HG02938 (cell line): ENCODE measurements around the gene MTO1.
A peak's percentile ranks its signal among the peaks of the same experiment; 100 is the strongest.
"Not testable (repeated sequence)": the region's sequence is repeated elsewhere in the genome, so short reads cannot be mapped to it uniquely, and the experiment has no call there.

Experiments used
- ATAC-seq: cut with Tn5 transposase; IDR thresholded peaks from one replicate; pipeline ENCODE4 v1.9.1; 2021; ENCODE audit warnings: mild to moderate bottlenecking, moderate library complexity; ENCODE audit not compliant: unreplicated experiment

MTO1 gene, protein sequence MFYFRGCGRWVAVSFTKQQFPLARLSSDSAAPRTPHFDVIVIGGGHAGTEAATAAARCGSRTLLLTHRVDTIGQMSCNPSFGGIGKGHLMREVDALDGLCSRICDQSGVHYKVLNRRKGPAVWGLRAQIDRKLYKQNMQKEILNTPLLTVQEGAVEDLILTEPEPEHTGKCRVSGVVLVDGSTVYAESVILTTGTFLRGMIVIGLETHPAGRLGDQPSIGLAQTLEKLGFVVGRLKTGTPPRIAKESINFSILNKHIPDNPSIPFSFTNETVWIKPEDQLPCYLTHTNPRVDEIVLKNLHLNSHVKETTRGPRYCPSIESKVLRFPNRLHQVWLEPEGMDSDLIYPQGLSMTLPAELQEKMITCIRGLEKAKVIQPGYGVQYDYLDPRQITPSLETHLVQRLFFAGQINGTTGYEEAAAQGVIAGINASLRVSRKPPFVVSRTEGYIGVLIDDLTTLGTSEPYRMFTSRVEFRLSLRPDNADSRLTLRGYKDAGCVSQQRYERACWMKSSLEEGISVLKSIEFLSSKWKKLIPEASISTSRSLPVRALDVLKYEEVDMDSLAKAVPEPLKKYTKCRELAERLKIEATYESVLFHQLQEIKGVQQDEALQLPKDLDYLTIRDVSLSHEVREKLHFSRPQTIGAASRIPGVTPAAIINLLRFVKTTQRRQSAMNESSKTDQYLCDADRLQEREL

DNA sequence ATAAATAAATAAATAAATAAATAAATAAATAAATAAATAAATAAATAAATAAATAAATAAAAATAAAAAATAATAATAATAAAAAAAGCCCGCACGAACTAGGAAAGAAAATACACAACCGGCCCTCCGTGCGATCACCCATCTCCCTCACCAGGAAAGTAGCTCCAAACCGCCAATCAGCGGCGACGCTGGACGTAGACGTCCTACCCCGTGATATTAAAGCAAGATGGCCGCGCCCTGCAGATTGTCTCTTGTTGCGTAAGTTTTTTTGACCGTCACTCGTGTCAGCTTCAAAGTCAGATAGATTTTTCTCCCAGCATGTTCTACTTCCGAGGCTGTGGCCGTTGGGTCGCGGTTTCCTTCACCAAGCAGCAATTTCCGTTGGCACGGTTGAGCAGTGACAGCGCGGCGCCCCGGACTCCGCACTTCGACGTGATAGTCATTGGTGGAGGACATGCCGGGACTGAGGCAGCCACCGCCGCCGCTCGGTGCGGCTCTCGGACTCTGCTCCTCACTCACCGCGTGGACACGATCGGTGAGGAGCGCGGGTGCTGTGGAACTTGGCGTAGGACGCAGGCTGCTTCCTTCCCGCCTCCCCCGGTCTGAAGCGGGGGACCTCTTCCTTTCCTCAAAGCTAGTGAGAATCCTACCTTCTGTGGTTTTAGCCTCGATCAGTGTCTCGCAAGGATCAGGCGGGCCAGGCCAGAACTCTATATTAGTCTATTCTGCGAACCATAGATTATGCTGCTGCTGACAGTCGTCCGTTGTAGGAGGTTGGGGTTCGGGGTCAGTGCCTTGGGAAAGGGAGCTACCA, at the start of gene MTO1:
MTO1 (plus strand) TSS at position 201 of the 814 bp plus-strand sequence; CDS start at position 319, 118 bp downstream.
- peak; percentile 95 for ATAC-seq

GRCh38 chr6:73413102-73413501, 48.4 kb upstream of the MTO1 start:
- no peak for ATAC-seq

- ATAC-seq, result no peak
These were observed 43.3 kb upstream of the MTO1 start for GRCh38 chr6:73418081-73418741.

GRCh38 chr6:73421534-73421933, 40.0 kb upstream of the MTO1 start:
- no peak for ATAC-seq

DNA sequence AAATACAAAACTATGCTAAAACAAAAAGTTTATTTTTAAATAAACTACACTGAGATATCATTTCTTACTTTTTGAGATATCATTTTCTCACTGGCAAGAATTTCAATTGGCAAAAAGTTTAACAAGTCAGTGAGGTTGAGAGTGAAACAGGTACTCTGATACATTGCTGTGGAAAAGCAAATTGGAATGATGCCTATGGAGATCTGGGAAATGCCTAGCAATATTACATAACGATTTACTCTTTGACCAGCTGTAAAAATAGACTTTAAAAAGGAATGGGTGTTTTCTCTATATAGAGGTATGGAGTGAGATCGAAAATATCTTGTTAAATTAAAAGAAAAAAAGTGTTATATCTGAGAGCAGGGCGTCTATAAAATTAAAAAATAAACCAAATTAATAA, 26.3 kb upstream of the MTO1 start:
- ATAC-seq, result no peak

DNA sequence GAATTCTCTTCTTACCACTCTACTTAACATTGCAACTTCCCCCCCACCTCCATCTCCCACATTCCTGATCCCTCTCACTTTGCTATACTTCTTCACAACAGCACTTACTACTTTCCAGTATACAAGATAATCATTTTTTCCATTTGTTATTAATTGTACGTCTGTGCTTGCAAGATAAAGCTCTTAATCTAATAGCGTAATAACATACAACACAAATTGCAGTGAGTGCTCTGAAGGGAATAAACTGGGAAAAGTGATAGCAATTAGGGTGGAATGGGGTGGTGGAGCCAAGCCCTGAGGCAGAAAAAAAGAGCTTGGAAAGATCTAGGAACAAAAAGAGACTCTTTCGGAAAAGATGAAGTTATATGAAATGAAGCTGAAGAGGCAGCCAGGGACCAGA, 18.0 kb upstream of the MTO1 start:
- ATAC-seq, result no peak

GRCh38 chr6:73451223-73452106, 10.1 kb upstream of the MTO1 start:
- peak; percentile 50 for ATAC-seq

- peak; percentile 57 for ATAC-seq
These were observed 9.5 kb upstream of the MTO1 start, which contains the start of gene CGAS for GRCh38 chr6:73452107-73452461. Gene CGAS (minus strand): TSS chr6:73452297. CDS start chr6:73452181, 116 bp downstream.

DNA sequence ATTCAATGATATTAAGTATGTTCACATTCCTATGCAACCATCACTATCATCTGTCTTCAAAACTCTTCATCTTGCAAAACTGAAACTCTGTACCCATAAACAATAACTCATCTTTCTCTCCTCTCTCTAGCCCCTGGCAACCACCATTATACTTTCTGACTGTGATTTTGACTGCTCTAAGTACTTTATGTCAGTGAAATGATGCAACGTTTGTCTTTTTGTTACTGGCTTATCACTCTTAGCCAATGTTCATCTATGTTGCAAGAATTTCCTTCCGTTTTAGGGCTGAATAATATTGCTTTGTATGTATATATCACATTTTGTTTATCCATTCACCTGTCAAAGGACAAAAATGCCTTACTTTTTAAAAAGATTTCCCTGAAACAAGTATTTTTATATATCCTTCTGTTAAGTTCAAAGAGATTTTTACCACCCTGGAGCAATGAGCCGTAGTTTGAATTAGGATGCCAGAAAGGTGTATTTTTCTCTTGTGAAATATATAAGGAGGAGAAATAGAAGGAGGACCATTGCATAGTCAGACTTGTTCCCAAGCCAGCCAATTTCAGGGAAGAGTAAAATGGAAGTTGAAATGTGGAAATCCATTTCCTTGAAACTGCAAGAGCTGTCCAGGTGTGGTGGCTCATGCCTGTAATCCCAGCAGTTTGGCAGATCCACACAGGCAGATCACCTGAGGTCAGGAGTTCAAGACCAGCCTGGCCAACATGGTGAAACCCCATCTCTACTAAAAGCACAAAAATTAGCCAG, 5.5 kb upstream of the MTO1 start:
- no peak for ATAC-seq

GRCh38 chr6:73459474-73459873, 2.1 kb upstream of the MTO1 start:
- not testable (repeated sequence) for ATAC-seq

DNA sequence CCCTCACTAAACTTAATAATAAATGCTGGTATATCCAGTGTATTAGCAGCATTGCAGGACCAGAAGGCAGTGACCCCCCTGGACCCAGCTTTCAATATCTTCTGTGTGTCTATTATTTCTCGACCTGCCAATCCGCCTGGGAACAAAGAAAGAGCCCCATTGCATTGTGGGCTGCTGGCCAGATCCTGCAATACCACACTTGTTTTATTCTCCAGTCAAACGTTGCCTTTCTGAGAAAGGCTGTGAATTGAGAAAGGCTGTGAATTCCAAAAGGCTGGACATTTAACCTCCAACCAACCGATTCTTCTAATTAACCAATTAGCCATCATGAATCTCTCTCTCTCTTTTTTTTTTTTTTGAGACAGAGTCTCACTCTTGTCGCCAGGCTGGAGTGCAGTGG, 1.5 kb upstream of the MTO1 start:
- no peak for ATAC-seq

DNA sequence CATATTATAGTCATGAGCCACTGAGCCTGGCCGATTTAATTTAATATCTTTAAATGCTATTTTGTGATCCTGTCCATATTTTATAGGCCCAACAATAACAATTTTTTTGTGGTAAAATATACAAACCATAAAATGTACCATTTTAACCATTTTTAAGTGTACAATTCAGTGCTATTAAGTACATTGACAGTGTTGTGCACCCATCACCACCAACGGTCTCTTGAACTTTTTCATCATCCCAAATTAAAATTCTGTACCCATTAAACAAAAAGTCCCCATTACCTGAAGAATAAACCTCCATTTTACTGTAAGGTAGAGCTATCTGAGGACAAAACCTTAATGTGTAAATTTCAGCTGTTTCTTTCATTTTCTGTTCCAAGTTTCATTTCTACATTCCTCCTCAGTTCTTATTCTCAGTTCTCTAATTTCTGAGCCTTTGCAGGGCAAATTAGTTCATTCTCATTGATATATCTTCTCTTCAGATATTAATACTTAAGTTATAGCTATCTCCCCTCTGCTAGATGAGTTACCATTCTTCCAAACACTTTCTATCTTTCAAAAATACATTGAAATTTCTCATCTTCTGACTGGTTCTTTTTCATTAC, 10.3 kb downstream of the MTO1 start:
- ATAC-seq, result peak; percentile 99

- no peak for ATAC-seq
These were observed 15.2 kb downstream of the MTO1 start for GRCh38 chr6:73476723-73477122.

DNA sequence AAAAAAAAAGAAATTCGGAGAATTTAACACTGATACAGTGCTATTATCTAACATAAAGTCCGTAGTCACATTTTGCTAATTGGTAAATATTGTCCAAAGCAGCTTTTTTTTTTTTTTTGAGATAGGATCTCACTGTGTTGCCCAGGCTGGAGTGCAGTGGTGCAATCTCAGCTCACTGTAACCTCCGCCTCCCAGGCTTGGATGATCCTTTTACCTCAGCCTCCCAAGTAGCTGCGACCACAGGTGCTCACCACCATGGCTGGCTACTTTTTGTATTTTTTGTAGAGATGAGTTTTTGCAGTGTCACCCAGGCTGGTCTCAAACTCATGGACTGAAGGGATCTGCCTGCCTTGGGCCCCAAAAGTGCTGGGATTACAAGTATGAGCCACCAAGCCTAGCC, 15.9 kb downstream of the MTO1 start:
- no peak for ATAC-seq

- ATAC-seq, result no peak
These were observed 20.4 kb downstream of the MTO1 start for GRCh38 chr6:73481969-73482368.

DNA sequence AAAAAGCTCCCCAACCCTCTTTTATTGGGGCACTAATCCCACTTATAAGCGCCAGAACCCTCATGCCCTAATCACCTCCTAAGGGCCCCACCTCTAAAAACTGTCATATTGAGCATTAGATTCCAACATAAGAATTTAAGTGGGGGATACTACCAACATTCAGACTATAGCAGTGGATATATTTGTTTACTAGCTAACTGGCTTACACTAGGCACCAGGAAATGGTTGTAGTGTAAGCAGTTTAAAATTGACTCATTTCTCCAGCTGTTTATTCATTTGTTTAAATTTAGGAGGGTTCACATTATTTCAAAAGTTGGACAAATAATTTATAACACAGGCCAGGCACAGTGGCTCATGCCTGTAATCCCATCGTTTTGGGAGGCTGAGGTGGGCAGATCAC, 22.9 kb downstream of the MTO1 start:
- no peak for ATAC-seq

DNA sequence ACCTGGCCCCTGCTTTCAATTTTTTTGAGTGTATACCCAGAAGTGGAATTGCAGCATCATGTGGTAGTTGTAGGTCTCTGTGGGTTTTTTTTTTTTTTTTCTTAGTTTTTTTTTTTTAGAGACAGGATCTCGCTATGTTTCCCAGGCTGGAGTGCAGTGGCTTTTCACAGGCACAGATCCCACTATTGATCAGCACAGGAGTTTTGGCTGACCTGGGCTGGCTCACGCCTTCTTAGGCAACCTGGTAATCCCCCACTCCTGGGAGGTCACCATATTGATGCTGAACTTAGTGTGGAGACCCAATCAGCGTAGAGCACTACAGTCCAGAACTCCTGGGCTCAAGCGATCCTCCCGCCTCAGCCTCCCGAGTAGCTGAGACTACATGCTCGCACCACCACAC, 25.9 kb downstream of the MTO1 start:
- no peak for ATAC-seq

- ATAC-seq, result no peak
These were observed 29.8 kb downstream of the MTO1 start for GRCh38 chr6:73491377-73491776.

- no peak for ATAC-seq
These were observed 36.4 kb downstream of the MTO1 start for GRCh38 chr6:73497915-73498314.
